ENCODE data around the gene MCCC1.
"Not testable (repeated sequence)": the region's sequence is repeated elsewhere in the genome, so short reads cannot be mapped to it uniquely, and the experiment has no call there.

Gene MCCC1

DNA sequence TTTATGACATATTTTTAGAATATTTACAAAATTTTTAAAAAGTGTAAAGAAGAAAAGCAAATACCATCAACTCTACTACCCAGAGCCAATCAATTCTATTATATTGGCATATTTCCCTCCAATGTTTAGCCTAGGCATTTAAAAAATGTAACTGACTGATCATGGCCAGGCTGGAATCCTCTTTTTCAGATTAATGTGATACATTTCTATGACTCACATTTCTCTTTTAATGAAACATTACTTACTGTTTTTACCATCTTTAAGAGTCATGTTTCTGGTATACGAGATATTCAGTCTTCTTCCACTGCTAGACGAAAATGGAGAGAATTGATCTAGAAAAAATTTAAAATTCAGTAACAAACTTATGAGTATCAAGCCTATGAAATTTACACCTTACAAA is 65.5 kb downstream of the MCCC1 start:
- Mint-ChIP-seq H3K9me3 (no peaks in the 10 kb centered on the region), H3K4me1 (no peaks in the 10 kb centered on the region), H3K36me3 (peaks cover 32% of the 10 kb centered on the region), H3K4me3 (no peak overlapping the region), H3K27ac (no peak overlapping the region), H3K27me3 (no peaks in the 10 kb centered on the region)

DNA sequence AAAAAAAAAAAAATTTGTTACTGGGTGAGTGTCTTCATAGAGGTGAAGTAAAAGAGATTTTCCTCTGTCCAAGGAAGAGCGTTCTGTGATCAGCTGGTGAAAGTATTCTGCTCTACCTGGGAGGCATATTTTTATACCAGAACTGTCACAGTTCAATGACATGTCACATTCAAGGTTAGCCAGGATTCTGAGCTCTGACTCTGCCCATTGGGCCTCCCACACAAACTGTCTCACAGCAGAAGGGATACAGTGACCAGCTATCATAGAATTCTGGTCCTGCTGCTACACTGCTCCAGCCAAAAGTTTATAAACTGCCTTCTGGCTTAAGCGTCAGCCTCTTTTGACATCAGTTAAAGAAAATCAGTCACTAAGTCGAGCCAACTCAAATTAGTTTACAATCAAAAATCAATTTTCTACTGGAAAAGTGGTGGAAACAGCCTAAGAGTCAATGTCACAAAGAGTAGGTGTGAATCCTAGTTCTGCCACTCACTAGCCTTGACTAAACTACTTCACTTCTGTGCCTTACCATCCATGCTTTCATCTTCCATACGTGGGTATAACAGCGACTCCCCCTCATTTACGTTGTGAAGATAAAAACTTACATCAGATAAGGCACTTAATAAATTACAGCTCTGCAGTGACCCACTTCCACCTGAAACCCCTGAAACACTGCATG is 66.3 kb downstream of the MCCC1 start:
- Mint-ChIP-seq H3K27me3 (no peaks in the 10 kb centered on the region), H3K9me3 (no peaks in the 10 kb centered on the region), H3K36me3 (peaks cover 33% of the 10 kb centered on the region), H3K4me1 (no peaks in the 10 kb centered on the region), H3K4me3 (no peak overlapping the region), H3K27ac (peak overlapping the region; percentile 33)

DNA sequence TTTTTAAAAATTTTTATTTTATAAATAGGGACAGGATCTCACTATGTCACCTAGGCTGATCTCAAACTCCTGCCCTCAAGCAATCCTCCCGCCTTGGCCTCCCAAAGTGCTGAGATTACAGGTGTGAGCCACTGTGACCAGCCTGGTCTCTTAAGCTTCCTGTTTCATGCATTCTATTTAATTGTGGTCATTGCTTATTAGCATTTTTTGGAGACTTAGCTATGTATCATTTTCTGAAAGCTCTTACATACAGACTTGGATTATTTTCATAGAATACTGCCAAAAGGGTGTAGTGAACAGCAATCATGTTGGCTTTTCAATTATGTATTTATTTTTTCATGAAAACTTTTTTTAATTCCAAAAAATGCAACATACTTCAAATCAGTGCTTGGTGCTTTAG is 67.5 kb downstream of the MCCC1 start:
- H3K4me3 Mint-ChIP-seq = no peak overlapping the region
- peaks cover 32% of the 10 kb centered on the region for H3K36me3 Mint-ChIP-seq
- H3K27ac Mint-ChIP-seq = no peak overlapping the region
- no peaks in the 10 kb centered on the region for H3K27me3 Mint-ChIP-seq
- H3K9me3 Mint-ChIP-seq = no peaks in the 10 kb centered on the region
- H3K4me1 Mint-ChIP-seq = no peaks in the 10 kb centered on the region

DNA sequence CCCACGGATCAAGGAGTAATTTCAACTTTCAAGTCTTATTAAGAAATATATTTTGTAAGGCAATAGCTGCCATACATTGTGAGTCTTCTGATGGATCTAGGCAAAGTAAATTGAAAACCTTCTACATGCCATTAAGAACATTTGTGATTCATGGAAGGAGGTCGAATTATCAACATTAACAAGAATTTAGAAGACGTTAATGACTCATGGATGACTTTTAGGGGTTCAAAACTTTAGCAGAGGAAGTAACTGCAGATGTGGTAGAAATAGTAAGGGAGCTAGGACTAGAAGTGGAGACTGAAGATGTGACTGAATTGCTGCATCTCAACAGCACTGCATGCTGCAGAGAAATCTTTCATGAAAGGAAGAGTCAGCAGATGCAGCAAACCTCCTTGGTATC is 70.9 kb downstream of the MCCC1 start:
- no peaks in the 10 kb centered on the region for H3K4me1 Mint-ChIP-seq
- no peaks in the 10 kb centered on the region for H3K9me3 Mint-ChIP-seq
- peaks cover 24% of the 10 kb centered on the region for H3K36me3 Mint-ChIP-seq
- no peaks in the 10 kb centered on the region for H3K27me3 Mint-ChIP-seq
- no peak overlapping the region for H3K4me3 Mint-ChIP-seq
- no peak overlapping the region for H3K27ac Mint-ChIP-seq

DNA sequence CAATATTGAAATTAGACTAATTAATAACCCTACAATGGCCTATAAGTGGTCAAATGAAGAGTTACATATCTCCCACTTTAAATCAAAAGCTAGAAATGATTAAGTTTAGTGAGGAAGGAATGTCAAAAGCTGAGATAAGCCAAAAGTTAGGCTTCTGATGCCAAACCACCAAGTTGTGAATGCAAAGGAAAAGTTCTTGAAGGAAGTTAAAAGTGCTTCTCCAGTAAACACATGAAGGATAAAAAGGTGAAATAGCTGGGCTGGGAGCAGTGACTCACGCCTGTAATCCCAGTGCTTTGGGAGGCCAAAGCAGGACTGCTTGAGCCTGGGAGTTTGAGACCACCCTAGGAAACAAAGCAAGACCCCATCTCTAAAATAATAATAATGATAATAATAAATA is 72.0 kb downstream of the MCCC1 start:
- no peaks in the 10 kb centered on the region for H3K4me1 Mint-ChIP-seq
- H3K27me3 Mint-ChIP-seq = no peaks in the 10 kb centered on the region
- H3K36me3 Mint-ChIP-seq = peaks cover 22% of the 10 kb centered on the region
- H3K27ac Mint-ChIP-seq = no peak overlapping the region
- no peak overlapping the region for H3K4me3 Mint-ChIP-seq
- no peaks in the 10 kb centered on the region for H3K9me3 Mint-ChIP-seq

DNA sequence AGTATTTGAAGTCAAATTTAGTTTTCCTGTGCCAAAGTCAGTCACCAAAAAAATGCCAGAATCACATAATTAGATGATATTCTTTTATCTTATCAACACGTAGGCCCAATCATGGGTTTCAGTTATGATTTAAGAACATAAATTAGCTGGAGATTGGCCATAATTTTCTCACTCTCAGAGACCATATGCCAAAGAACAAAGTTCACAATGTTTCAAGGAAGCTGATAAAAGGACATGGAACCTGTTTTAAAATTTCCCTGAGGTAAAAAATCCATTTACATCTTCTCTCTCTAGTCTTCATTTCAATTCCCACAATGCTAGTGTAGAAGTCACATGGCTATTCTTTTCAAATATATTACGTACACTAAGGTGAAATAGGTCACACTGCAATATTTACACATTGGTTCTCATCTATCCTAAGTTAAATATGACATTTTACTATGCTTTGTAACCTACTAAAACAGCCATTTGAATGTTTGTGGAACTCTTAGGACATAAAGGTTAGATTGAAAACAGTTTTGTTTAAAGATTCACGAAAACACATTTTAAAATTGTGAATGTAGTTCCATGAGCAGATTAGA is 76.3 kb downstream of the MCCC1 start:
- Mint-ChIP-seq H3K36me3 (peaks cover 8% of the 10 kb centered on the region), H3K4me1 (no peaks in the 10 kb centered on the region), H3K4me3 (no peak overlapping the region), H3K9me3 (no peaks in the 10 kb centered on the region), H3K27ac (no peak overlapping the region), H3K27me3 (no peaks in the 10 kb centered on the region)

DNA sequence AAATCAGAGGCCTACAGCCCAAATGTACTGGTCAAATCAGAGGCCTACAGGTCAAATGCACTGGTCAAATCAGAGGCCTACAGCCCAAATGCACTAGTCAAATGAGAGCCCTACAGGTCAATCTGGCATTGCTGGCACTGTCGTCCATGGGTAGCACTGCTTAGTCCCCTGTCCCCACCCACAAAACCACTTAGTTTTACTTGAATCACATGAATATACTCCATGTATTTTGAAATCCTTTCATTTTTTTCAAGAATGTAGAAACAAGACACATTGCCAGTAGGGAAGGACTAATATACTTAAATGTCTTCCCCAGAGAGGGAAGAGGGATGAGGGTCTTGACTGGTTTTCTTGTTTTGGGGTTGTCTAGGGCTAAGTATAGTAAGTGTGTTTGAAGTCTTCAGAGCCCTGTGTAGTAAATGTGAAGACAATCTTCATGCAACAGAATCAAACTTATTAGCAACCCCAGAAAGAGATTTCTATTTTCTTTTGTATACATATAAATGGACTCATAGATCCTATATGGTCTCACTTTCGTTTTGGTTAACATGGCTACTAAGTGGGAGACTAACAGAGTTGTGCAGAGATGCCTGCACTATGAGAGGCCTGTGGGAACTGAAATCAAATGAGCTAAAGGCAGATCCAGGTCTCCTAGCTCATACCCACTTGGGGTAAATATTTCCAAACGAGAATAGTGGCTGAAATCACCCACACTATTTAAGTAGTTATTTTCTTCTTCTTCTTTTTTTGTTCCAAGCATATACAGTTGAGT is 80.7 kb downstream of the MCCC1 start:
- no peaks in the 10 kb centered on the region for H3K9me3 Mint-ChIP-seq
- no peak overlapping the region for H3K4me3 Mint-ChIP-seq
- no peaks in the 10 kb centered on the region for H3K4me1 Mint-ChIP-seq
- H3K27me3 Mint-ChIP-seq = no peaks in the 10 kb centered on the region
- peaks cover 5% of the 10 kb centered on the region for H3K36me3 Mint-ChIP-seq
- H3K27ac Mint-ChIP-seq = no peak overlapping the region

DNA sequence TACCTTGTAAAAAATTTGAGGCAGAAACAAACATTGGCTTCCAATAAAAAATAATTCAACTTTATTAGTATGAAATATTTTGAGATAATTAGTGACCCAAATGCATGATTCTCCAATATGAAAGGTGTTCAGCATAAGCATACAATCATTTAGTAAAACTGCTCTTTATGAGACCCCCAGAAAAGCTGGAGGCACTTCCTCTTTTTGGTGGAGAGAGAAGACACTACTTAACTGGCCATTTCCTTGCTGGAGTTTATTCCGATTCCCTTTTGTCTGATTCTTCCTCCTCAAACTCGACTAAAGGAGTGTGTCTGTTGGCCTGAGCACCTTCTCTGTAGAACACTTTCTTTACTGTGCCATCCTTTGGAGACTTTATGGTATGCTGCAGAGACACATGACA is 84.1 kb downstream of the MCCC1 start:
- Mint-ChIP-seq H3K9me3 (no peaks in the 10 kb centered on the region), H3K27ac (no peak overlapping the region), H3K27me3 (no peaks in the 10 kb centered on the region), H3K4me1 (no peaks in the 10 kb centered on the region), H3K4me3 (no peak overlapping the region), H3K36me3 (peaks cover 2% of the 10 kb centered on the region)

DNA sequence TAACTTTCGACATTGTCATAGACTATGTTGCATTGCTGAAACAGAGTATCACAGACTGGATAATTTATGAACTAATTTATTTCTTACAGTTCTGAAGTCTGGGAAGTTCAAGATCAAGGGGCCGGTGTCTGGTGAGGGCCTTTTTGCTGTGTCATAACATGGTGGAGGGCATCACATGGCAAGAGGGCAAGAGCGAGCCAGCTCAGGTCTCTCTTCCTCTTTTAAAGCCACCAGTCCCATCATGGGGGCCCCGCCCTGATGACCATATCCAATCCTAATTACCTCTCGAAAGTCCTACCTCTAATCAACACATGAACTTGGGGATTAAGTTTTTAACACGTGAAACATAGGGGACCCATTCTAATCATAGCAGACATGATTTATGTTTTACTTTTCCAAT is 85.4 kb downstream of the MCCC1 start:
- no peak overlapping the region for H3K4me3 Mint-ChIP-seq
- H3K27me3 Mint-ChIP-seq = no peaks in the 10 kb centered on the region
- peaks cover 2% of the 10 kb centered on the region for H3K36me3 Mint-ChIP-seq
- H3K4me1 Mint-ChIP-seq = no peaks in the 10 kb centered on the region
- no peak overlapping the region for H3K27ac Mint-ChIP-seq
- H3K9me3 Mint-ChIP-seq = no peaks in the 10 kb centered on the region

DNA sequence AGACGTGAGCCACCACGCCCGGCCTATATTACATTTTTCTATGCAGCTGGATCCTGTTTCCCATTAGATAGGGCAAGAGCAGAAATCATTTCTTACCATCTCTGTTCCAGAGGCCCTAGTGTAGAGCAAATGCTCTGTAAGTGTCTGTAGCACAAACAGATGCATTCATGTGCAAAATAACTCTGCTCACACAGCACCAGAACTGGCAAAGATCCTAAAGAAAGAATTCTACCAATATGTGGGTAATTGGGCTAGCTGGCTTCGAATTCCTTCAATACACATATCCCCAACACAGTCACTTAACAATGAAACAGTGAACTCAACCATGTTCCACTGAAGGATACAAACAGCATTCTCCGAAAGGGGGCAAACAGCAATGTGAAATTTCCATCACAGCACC is 86.2 kb downstream of the MCCC1 start:
- Mint-ChIP-seq H3K27ac (no peak overlapping the region), H3K4me3 (no peak overlapping the region), H3K27me3 (no peaks in the 10 kb centered on the region), H3K36me3 (peaks cover 2% of the 10 kb centered on the region), H3K4me1 (no peaks in the 10 kb centered on the region), H3K9me3 (no peaks in the 10 kb centered on the region)

DNA sequence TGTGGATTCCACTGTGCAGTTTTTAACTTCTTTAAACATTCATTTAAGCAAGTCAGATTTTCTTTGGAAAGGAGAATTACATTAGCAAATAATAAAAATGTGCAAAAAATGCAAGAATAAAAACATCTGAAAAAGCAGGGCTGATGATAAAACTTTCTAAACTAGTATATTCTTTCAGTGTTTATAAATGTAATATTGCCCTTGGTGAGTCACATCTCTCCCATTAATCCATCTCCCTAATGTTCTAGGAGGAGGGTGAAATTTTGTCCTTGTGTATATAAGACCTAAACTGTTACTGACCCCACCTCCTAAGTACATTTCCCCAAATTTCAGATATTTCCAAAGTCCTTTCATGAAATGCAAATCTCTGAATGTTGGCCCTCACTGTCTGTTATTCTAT is 90.5 kb downstream of the MCCC1 start:
- Mint-ChIP-seq H3K4me1 (no peaks in the 10 kb centered on the region), H3K36me3 (peaks cover 2% of the 10 kb centered on the region), H3K27me3 (no peaks in the 10 kb centered on the region), H3K4me3 (no peak overlapping the region), H3K27ac (no peak overlapping the region), H3K9me3 (no peaks in the 10 kb centered on the region)

DNA sequence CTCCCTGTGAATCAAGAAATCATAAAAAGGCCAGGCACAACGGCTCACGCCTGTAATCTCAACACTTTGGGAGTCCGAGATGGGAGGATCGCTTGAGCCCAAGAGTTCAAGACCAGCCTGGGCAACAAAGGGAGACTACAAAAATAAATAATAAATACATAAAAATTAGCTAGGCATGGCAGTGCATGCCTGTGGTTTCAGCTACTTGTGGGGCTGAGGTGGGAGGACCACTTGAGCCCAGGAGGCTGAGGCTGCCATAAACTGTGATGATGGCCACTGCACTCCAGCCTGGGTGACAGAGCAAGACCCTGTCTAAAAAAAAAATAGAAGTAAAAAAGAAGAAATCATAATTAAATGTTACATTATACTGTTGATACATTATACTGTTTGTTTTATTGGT is 91.0 kb downstream of the MCCC1 start:
- Mint-ChIP-seq H3K4me1 (no peaks in the 10 kb centered on the region), H3K9me3 (no peaks in the 10 kb centered on the region), H3K27ac (no peak overlapping the region), H3K36me3 (peaks cover 2% of the 10 kb centered on the region), H3K4me3 (no peak overlapping the region), H3K27me3 (no peaks in the 10 kb centered on the region)

DNA sequence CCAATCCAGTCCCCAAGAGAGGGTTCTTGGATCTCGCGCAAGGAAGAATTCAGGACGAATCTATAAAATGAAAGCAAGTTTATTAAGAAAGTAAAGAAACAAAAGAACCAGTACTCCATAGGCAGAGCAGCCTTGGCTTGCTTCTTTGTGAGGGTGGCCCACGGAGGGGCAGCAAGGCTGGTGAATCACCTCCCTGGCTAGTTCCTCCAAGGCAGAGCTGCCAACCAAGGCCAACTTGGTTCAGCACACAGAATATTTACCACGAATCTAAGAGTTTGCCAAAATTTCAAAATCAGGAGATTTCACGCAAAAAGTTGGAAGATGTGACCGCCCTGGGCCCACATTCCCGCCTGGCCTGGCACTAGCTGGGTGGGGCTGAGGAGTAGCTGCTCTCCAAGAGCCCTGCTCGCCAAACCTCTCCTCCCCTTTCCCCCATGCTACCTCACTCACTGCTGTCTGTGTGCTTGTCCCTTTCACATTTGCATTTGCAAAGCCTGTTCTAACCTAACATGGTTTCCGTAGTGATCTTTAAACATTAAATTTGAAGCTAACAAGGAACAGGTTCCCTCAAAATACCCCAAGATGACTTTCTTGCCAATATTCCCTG is 92.8 kb downstream of the MCCC1 start:
- Mint-ChIP-seq H3K27ac (no peak overlapping the region), H3K27me3 (no peaks in the 10 kb centered on the region), H3K9me3 (no peaks in the 10 kb centered on the region), H3K4me1 (no peaks in the 10 kb centered on the region), H3K36me3 (peaks cover 2% of the 10 kb centered on the region), H3K4me3 (no peak overlapping the region)

DNA sequence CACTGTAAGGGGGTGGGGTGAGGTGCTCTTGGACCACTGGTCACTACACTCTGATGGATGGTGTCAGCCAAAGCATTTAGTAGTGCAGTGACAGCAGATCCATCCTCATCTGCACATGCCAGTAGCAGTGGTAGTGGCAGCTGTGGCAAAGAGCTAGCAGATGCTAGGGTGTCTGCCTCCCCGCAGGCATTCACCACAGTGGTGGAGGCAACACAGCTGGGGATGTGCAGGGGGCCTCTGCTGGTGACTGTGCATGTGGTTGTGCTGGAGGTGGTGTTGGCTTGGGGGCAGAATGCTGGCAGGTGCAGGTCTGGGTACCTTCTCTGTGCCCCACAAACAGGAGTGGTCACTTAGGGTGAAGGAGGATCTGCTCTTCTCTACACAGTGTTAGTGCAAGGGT is 99.5 kb downstream of the MCCC1 start:
- no peak overlapping the region for H3K4me3 Mint-ChIP-seq
- H3K9me3 Mint-ChIP-seq = peaks cover 3% of the 10 kb centered on the region
- H3K27ac Mint-ChIP-seq = no peak overlapping the region
- H3K36me3 Mint-ChIP-seq = peaks cover 2% of the 10 kb centered on the region
- H3K27me3 Mint-ChIP-seq = no peaks in the 10 kb centered on the region
- H3K4me1 Mint-ChIP-seq = no peaks in the 10 kb centered on the region

DNA sequence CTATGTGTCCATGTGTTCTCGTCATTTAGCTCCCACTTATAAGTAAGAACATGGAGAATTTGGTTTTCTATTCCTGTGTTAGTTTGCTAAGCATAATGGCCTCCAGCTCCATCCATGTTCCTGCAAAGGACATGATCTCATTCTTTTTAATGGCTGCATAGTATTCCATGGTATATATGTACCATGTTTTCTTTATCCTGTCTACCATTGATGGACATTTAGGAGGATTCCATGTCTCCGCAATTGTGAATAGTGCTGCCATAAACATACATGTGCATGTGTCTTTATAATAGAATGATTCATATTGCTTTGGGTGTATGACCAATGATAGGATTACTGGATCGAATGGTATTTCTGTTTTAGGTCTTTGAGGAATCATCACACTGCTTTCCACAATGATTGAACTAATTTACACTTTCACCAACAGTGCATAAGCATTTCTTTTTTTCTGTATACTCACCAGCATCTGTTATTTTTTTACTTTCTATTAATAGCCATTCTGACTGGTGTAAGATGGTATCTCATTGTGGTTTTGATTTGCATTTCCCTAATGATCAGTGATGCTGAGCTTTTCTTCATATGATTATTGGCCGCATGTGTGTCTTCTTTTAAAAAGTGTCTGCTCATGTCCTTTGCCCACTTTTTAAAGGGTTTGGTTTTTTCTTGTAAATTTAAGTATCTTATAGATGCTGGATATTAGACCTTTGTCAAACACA is 105.7 kb downstream of the MCCC1 start:
- H3K27ac Mint-ChIP-seq, H3K4me1 Mint-ChIP-seq: not testable (repeated sequence)

DNA sequence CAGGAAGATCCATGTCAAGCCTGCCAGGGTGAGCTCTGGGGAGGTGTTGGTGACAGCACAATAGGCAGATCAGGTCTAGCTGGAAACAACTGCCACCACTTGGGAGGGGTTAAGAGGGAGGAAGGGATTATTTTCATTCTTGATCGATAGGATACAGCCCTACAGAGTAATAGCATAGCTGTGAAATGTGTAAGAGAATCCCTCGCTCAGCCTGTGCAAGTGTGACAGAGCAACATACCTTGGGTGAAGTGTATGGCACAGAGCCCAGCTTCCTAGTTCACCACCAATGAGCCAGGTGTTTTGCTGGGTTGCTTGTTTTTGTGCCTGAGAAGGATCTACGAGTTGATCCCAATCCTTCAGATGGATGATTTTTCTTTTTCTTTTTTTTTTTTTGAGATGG is 109.7 kb downstream of the MCCC1 start:
- H3K4me3 Mint-ChIP-seq = no peak overlapping the region
- no peak overlapping the region for H3K27ac Mint-ChIP-seq
- no peaks in the 10 kb centered on the region for H3K27me3 Mint-ChIP-seq
- H3K36me3 Mint-ChIP-seq = no peaks in the 10 kb centered on the region
- H3K9me3 Mint-ChIP-seq = no peaks in the 10 kb centered on the region
- H3K4me1 Mint-ChIP-seq = no peaks in the 10 kb centered on the region

More for the DNA sequence above, 105.7 kb downstream of the MCCC1 start:
- not testable (repeated sequence) for H3K36me3 Mint-ChIP-seq, H3K27me3 Mint-ChIP-seq, H3K4me3 Mint-ChIP-seq, H3K9me3 Mint-ChIP-seq

Measured in activated naive CD4-positive, alpha-beta T cell treated with anti-CD3 and anti-CD28 coated beads, Interleukin-2, amount 50 U/mL, for 24 hours (primary cell).